GM18502 (cell line): ENCODE data around the gene SHC3.

Experiments
- ATAC-seq: cut with Tn5 transposase; IDR thresholded peaks from one replicate; pipeline ENCODE4 v1.9.1; 2021; ENCODE audit warnings: mild to moderate bottlenecking; ENCODE audit not compliant: unreplicated experiment, poor library complexity

The SHC3 gene

GRCh38 chr9:89187950-89188349 lies 9.3 kb upstream of the SHC3 start:
- no peak for ATAC-seq

- ATAC-seq: no peak
These were observed 8.9 kb upstream of the SHC3 start for GRCh38 chr9:89187541-89187940.

GRCh38 chr9:89186960-89187359 lies 8.3 kb upstream of the SHC3 start:
- no peak for ATAC-seq

- no peak for ATAC-seq
These were observed 7.4 kb upstream of the SHC3 start for GRCh38 chr9:89185980-89186379.

GRCh38 chr9:89183146-89183545 lies 4.5 kb upstream of the SHC3 start:
- ATAC-seq: no peak

GRCh38 chr9:89182369-89182768 lies 3.8 kb upstream of the SHC3 start:
- no peak for ATAC-seq

- ATAC-seq: peak; percentile 54
These were observed 1.5 kb upstream of the SHC3 start for GRCh38 chr9:89179895-89180734.

- no peak for ATAC-seq
These were observed 899 bp upstream of the SHC3 start for GRCh38 chr9:89179540-89179894.

- no peak for ATAC-seq
These were observed 367 bp upstream of the SHC3 start for GRCh38 chr9:89178830-89179539.

GRCh38 chr9:89177012-89177943 lies 1.3 kb downstream of the SHC3 start:
- no peak for ATAC-seq

- ATAC-seq: no peak
These were observed 2.8 kb downstream of the SHC3 start for GRCh38 chr9:89175828-89176261.

- no peak for ATAC-seq
These were observed 4.3 kb downstream of the SHC3 start for GRCh38 chr9:89174291-89174690.

GRCh38 chr9:89173072-89173471 lies 5.5 kb downstream of the SHC3 start:
- ATAC-seq: no peak

- no peak for ATAC-seq
These were observed 6.2 kb downstream of the SHC3 start for GRCh38 chr9:89172398-89172797.

- no peak for ATAC-seq
These were observed 6.9 kb downstream of the SHC3 start for GRCh38 chr9:89171693-89172092.

GRCh38 chr9:89171231-89171630 lies 7.4 kb downstream of the SHC3 start:
- no peak for ATAC-seq

- ATAC-seq: no peak
These were observed 9.5 kb downstream of the SHC3 start for GRCh38 chr9:89168901-89169813.

GRCh38 chr9:89167788-89168187 lies 10.8 kb downstream of the SHC3 start:
- ATAC-seq: no peak

GRCh38 chr9:89166852-89167251 lies 11.8 kb downstream of the SHC3 start:
- no peak for ATAC-seq

GRCh38 chr9:89165880-89166279 lies 12.7 kb downstream of the SHC3 start:
- ATAC-seq: no peak
